H9 (cell line): Measurements from ENCODE around the gene LDB2. TPM values are rescaled to one million over a fixed set of nuclear protein-coding genes. Genes with fewer than 3 reads are reported as not detected.

ENCODE experiments used
- DNase-seq: peaks from one replicate; pipeline ENCODE4 v3.0.0-alpha.2; 2017
- H2AFZ ChIP-seq: one replicate; pipeline ENCODE4 v1.6.1; 2013; ENCODE audit warnings: mild to moderate bottlenecking, low read length, control low read depth, moderate library complexity
- H2AK5ac ChIP-seq: 2 replicates; pipeline ENCODE4 v1.6.1; 2013; ENCODE audit warnings: low read length, control low read depth, mixed read lengths; ENCODE audit not compliant: insufficient read length
- H2BK120ac ChIP-seq: one replicate; pipeline ENCODE4 v1.6.1; 2013; ENCODE audit warnings: low read depth, mild to moderate bottlenecking, low read length, control low read depth, inconsistent platforms; ENCODE audit not compliant: poor library complexity, severe bottlenecking
- H2BK12ac ChIP-seq: 2 replicates; pipeline ENCODE4 v1.6.1; 2013; ENCODE audit warnings: low read length, control low read depth, mixed read lengths, low read depth; ENCODE audit not compliant: insufficient read length
- H2BK15ac ChIP-seq: 2 replicates; pipeline ENCODE4 v1.6.1; 2013; ENCODE audit warnings: low read depth, low read length, control low read depth
- H2BK20ac ChIP-seq: one replicate; pipeline ENCODE4 v1.6.1; 2013; ENCODE audit warnings: low read depth, mild to moderate bottlenecking, low read length, control low read depth, inconsistent platforms; ENCODE audit not compliant: poor library complexity, severe bottlenecking
- H2BK5ac ChIP-seq: 2 replicates; pipeline ENCODE4 v1.6.1; 2013; ENCODE audit warnings: low read length, control low read depth, mixed read lengths; ENCODE audit not compliant: insufficient read length
- H3K14ac ChIP-seq: 2 replicates; pipeline ENCODE4 v1.6.1; 2013; ENCODE audit warnings: low read length, control low read depth; ENCODE audit not compliant: insufficient read depth
- H3K18ac ChIP-seq: 2 replicates; pipeline ENCODE4 v1.6.1; 2013; ENCODE audit warnings: low read depth, mild to moderate bottlenecking, mixed read lengths, low read length, control low read depth; ENCODE audit not compliant: insufficient read length
- H3K23ac ChIP-seq: 2 replicates; pipeline ENCODE4 v1.6.1; 2013; ENCODE audit warnings: low read length, control low read depth, mixed read lengths, low read depth; ENCODE audit not compliant: insufficient read length
- H3K23me2 ChIP-seq: 2 replicates; pipeline ENCODE4 v1.6.1; 2013; ENCODE audit warnings: low read depth, mild to moderate bottlenecking, mixed read lengths, low read length, control low read depth; ENCODE audit not compliant: insufficient read length, poor library complexity, severe bottlenecking
- H3K27ac ChIP-seq: 2 replicates; pipeline ENCODE4 v1.5.1; 2013; ENCODE audit warnings: low read length, control low read depth, mixed read lengths, low read depth; ENCODE audit not compliant: insufficient read length
- H3K27me3 ChIP-seq: 2 replicates; pipeline ENCODE4 v1.6.1; 2013; ENCODE audit warnings: low read length, control low read depth, inconsistent platforms; ENCODE audit not compliant: insufficient read depth
- H3K4ac ChIP-seq: 2 replicates; pipeline ENCODE4 v1.6.1; 2013; ENCODE audit warnings: low read depth, mild to moderate bottlenecking, control low read depth, inconsistent platforms, low read length, moderate library complexity
- H3K4me1 ChIP-seq: 2 replicates; pipeline ENCODE4 v1.6.1; 2013; ENCODE audit warnings: low read length, control low read depth, inconsistent platforms; ENCODE audit not compliant: insufficient read depth
- H3K4me2 ChIP-seq: 2 replicates; pipeline ENCODE4 v1.6.1; 2013; ENCODE audit warnings: low read length, control low read depth, mixed read lengths; ENCODE audit not compliant: insufficient read length, insufficient read depth
- H3K56ac ChIP-seq: 2 replicates; pipeline ENCODE4 v1.6.1; 2013; ENCODE audit warnings: low read depth, mild to moderate bottlenecking, mixed read lengths, low read length, control low read depth; ENCODE audit not compliant: insufficient read length
- H3K79me1 ChIP-seq: 2 replicates; pipeline ENCODE4 v1.6.1; 2013; ENCODE audit warnings: low read depth, mild to moderate bottlenecking, moderate library complexity, low read length, control low read depth, inconsistent platforms; ENCODE audit not compliant: insufficient read depth, poor library complexity, severe bottlenecking
- H3K79me2 ChIP-seq: 2 replicates; pipeline ENCODE4 v1.6.1; 2013; ENCODE audit warnings: low read length, control low read depth, inconsistent platforms; ENCODE audit not compliant: insufficient read depth
- H3K9ac ChIP-seq: 2 replicates; pipeline ENCODE4 v1.6.1; 2013; ENCODE audit warnings: low read length, control low read depth, mixed read lengths; ENCODE audit not compliant: insufficient read length; ENCODE audit errors: extremely low read depth
- H3K9me3 ChIP-seq: one replicate; pipeline ENCODE4 v1.6.1; 2013; ENCODE audit warnings: low read depth, low read length, inconsistent platforms; ENCODE audit not compliant: control insufficient read depth
- H3T11ph ChIP-seq: one replicate; pipeline ENCODE4 v1.6.1; 2013; ENCODE audit warnings: mild to moderate bottlenecking, low read length, control low read depth, inconsistent platforms
- H4K20me1 ChIP-seq: one replicate; pipeline ENCODE4 v1.6.1; 2013; ENCODE audit not compliant: control insufficient read depth, insufficient read length, insufficient read depth
- H4K5ac ChIP-seq: 2 replicates; pipeline ENCODE4 v1.6.1; 2013; ENCODE audit warnings: low read depth, mild to moderate bottlenecking, mixed read lengths, low read length, control low read depth; ENCODE audit not compliant: insufficient read length
- H4K8ac ChIP-seq: replicated peaks from 2 replicates; pipeline ENCODE4 v1.6.1; 2013; ENCODE audit warnings: low read length, control low read depth, mixed read lengths, low read depth; ENCODE audit not compliant: insufficient read length
- H4K91ac ChIP-seq: 2 replicates; pipeline ENCODE4 v1.6.1; 2013; ENCODE audit warnings: low read depth, mild to moderate bottlenecking, moderate library complexity, mixed read lengths, low read length, control low read depth; ENCODE audit not compliant: insufficient read length
- H3K27ac Mint-ChIP-seq, 3 experiments: 2 replicates in 2 of 3; 3 replicates in 1 of 3; pipeline ENCODE4 v1.8.0; 2020 to 2021; ENCODE audit warnings: mixed read lengths in 3 of 3, mild to moderate bottlenecking in 1 of 3, moderate library complexity in 1 of 3
- H3K27me3 Mint-ChIP-seq: 2 replicates; pipeline ENCODE4 v1.8.0; 2021; ENCODE audit warnings: low read depth, mild to moderate bottlenecking, moderate library complexity, mixed read lengths
- H3K36me3 Mint-ChIP-seq, 3 experiments: 2 replicates in 2 of 3; 3 replicates in 1 of 3; pipeline ENCODE4 v1.8.0; 2020 to 2021; ENCODE audit warnings: low read depth in 3 of 3, mixed read lengths in 3 of 3; ENCODE audit not compliant: insufficient read depth in 1 of 3
- H3K4me1 Mint-ChIP-seq, 2 experiments: 2 replicates each; pipeline ENCODE4 v1.8.0; 2020; ENCODE audit warnings: mixed read lengths in 2 of 2
- H3K4me3 Mint-ChIP-seq, 2 experiments: 2 replicates in 1 of 2; 3 replicates in 1 of 2; pipeline ENCODE4 v1.8.0; 2020 to 2021; ENCODE audit warnings: mild to moderate bottlenecking in 2 of 2, mixed read lengths in 2 of 2, moderate library complexity in 1 of 2
- H3K9me3 Mint-ChIP-seq, 2 experiments: 2 replicates in 1 of 2; 3 replicates in 1 of 2; pipeline ENCODE4 v1.8.0; 2020; ENCODE audit warnings: mild to moderate bottlenecking in 2 of 2, mixed read lengths in 2 of 2, moderate library complexity in 1 of 2
- WGBS: extraction: QIAGEN DNeasy Blood & Tissue Kit; methylation state at CpG from one replicate; pipeline ENCODE4 v1.1.7; 2013; ENCODE audit warnings: missing lambda C conversion rate, low lambda C conversion rate, mixed read lengths; ENCODE audit not compliant: insufficient read length; ENCODE audit errors: extremely low coverage; 5-methylcytosine and 5-hydroxymethylcytosine counted together
- total RNA-seq: library from RNA; stranded (reverse); gene quantifications from 2 replicates; pipeline ENCODE4 v1.2.1, GENCODE V29; 2021
- TF ChIP-seq, protein P1 (sequence below): fragments of 200-600 bp; sonication (generic); conservative IDR thresholded peaks from 3 replicates; pipeline ENCODE4 v1.8.0; 2021; ENCODE audit warnings: antibody characterized with exemption, mild to moderate bottlenecking

The LDB2 gene
- total RNA-seq, 1 experiment from 2014 or later = 22.5 TPM

DNA sequence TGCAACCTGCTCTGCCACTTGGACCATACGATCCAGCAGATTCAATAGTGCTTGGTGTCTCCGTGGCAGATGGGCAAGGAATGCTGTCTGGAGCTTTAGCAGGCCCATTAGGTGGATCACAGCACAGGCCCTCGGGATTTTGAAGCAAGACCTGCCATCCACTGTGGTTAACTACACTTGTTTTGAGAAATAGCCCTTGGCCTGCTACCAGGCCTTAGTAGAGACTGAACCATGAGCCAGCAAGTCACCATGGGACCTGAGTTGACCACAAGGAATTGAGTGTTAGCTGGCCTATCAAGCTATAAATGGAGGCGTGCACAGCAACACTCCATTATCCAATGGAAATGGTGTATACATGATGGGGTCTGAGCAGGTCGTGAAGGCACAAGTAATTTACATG lies 14.5 kb upstream of the LDB2 start:
- H3K9ac ChIP-seq = no peak overlapping the region
- H3K36me3 Mint-ChIP-seq = peaks cover 0 to 15% (median 3%) of the 10 kb centered on the region in 3 experiments

More for the DNA sequence above, 14.5 kb upstream of the LDB2 start:
- Histone ChIP-seq H3K56ac (no peak overlapping the region), H3K4ac (no peak overlapping the region), H4K5ac (no peak overlapping the region), H3K18ac (no peak overlapping the region), H3T11ph (no peak overlapping the region), H3K23ac (no peak overlapping the region), H3K23me2 (no peaks in the 10 kb centered on the region), H2BK12ac (no peak overlapping the region), H2BK20ac (no peak overlapping the region), H3K4me2 (no peak overlapping the region), H3K27ac (no peak overlapping the region), H2AK5ac (no peak overlapping the region), H3K27me3 (no peaks in the 10 kb centered on the region), H2AFZ (no peak overlapping the region), H4K8ac (no peak overlapping the region), H3K9me3 (no peaks in the 10 kb centered on the region), H2BK15ac (no peak overlapping the region), H3K79me2 (no peaks in the 10 kb centered on the region), H4K20me1 (no peaks in the 10 kb centered on the region), H4K91ac (no peak overlapping the region), H2BK5ac (no peak overlapping the region), H2BK120ac (no peak overlapping the region), H3K79me1 (no peaks in the 10 kb centered on the region), H3K4me1 (peaks cover 11% of the 10 kb centered on the region; the same call in 1 of the 2 replicates), H3K14ac (no peak overlapping the region)
- Mint-ChIP-seq H3K27ac (no peak overlapping the region), H3K27me3 (no peaks in the 10 kb centered on the region), H3K4me3 (no peak overlapping the region), H3K9me3 (peaks cover 7 to 8% of the 10 kb centered on the region in 2 experiments; a peak in 3 of 5 replicates), H3K4me1 (peaks cover 37 to 45% of the 10 kb centered on the region in 2 experiments)
- DNase-seq = no peak
- TF ChIP-seq, protein P1, sequence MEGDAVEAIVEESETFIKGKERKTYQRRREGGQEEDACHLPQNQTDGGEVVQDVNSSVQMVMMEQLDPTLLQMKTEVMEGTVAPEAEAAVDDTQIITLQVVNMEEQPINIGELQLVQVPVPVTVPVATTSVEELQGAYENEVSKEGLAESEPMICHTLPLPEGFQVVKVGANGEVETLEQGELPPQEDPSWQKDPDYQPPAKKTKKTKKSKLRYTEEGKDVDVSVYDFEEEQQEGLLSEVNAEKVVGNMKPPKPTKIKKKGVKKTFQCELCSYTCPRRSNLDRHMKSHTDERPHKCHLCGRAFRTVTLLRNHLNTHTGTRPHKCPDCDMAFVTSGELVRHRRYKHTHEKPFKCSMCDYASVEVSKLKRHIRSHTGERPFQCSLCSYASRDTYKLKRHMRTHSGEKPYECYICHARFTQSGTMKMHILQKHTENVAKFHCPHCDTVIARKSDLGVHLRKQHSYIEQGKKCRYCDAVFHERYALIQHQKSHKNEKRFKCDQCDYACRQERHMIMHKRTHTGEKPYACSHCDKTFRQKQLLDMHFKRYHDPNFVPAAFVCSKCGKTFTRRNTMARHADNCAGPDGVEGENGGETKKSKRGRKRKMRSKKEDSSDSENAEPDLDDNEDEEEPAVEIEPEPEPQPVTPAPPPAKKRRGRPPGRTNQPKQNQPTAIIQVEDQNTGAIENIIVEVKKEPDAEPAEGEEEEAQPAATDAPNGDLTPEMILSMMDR = no peak
- no CpG with 5 or more reads among the region's 5 CpGs for WGBS
